ENCODE results near the gene TUBA4B.

DNA sequence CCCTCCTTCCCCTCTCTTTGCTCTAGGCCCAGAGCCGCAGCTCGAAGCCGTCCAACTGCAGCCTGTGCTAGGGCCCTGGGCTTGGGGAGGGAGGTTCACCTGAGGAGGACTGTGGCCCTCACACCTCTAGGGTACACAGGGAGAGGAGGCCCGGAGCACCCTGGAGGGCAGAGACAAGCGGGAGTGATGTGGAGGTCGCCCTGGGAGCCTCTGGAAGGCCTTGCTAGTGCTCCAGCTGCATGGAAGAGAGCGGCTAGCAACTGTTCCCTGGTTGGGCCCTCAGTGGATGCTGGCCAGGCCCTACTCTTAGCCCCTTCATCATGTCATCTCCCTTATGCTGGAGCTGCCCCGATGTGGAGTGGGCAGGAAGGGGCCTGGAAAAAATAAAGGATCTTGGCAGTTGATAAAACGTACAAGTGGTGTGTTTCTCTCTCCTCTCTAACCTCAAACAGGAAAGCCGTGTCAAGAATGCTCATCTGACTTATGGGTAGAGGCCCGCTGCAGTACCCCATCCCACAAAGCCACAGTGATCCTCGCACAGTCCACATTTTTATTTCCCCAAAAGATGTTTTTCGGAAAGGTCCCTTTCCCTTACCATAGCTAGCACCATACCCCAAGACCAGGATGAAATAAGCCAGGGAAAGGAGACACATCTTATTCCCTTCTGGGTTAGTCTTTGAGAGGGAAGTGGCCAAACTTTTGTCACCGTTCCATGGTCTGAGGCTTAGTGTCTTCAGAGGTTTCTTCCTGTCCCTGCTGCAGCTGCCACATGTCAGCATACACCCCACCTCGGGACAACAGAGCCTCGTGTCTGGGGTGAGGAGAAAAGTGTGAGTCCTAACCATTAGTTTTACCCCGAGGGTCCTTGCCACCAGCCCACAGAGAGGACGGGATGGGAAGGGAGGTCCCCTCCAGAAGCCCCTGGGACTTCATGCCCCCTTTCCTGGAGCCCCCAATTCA is 43.5 kb upstream of the TUBA4B start:
- no peak for TF ChIP-seq CTCF (IDR thresholded peaks at IDR 0.05)
- TF ChIP-seq POLR2A (IDR thresholded peaks at IDR 0.05), result no peak
